DND-41 (cell line): ENCODE results near the gene CERS6.

Experiments
- CTCF ChIP-seq: IDR thresholded peaks from 2 replicates; pipeline ENCODE4 v1.5.1; 2012; ENCODE audit warnings: borderline replicate concordance, low read length, moderate library complexity, mild to moderate bottlenecking; ENCODE audit not compliant: poor library complexity, severe bottlenecking; ENCODE audit errors: extremely low read depth
- EZH2 ChIP-seq: IDR thresholded peaks from 3 replicates; pipeline ENCODE4 v1.6.1; 2012; ENCODE audit warnings: borderline replicate concordance, low read depth, mild to moderate bottlenecking, moderate library complexity, low read length, inconsistent platforms; ENCODE audit not compliant: severe bottlenecking

GRCh38 chr2:168749297-168749696, 293.2 kb downstream of the CERS6 start:
- TF ChIP-seq CTCF (no peak), EZH2 (no peak)
